K562 (cell line): Measurements from ENCODE around the gene CTBP2. TPM values are rescaled to one million over a fixed set of nuclear protein-coding genes. Genes with fewer than 3 reads are reported as not detected.
A peak's percentile ranks its signal among the peaks of the same experiment; 100 is the strongest.

Experiments
- CBFA2T2 ChIP-seq: fragments of 450-650 bp; conservative IDR thresholded peaks from 2 replicates; pipeline ENCODE4 v1.6.1; 2017; ENCODE audit warnings: mild to moderate bottlenecking
- CC2D1A ChIP-seq: fragments of 450-650 bp; IDR thresholded peaks from 2 replicates; pipeline ENCODE4 v1.6.1; 2017; ENCODE audit warnings: mild to moderate bottlenecking
- CHAMP1 ChIP-seq: fragments of 450-650 bp; IDR thresholded peaks from 2 replicates; pipeline ENCODE4 v1.6.1; 2016; ENCODE audit warnings: mild to moderate bottlenecking
- CXXC5 ChIP-seq: fragments of 250-450 bp; sonication (Bioruptor Pico); IDR thresholded peaks from 2 replicates; pipeline ENCODE4 v1.8.0; 2022; ENCODE audit warnings: inconsistent platforms, mild to moderate bottlenecking, moderate library complexity
- FOXK1 ChIP-seq: sonication (generic); formaldehyde crosslinking; IDR thresholded peaks from 2 replicates; pipeline ENCODE4 v1.8.0; 2022; ENCODE audit warnings: missing genetic modification reagents, mild to moderate bottlenecking, borderline replicate concordance
- HDAC1 ChIP-seq, 2 experiments: fragments of 450-650 bp; IDR thresholded peaks; 2 replicates each; pipeline ENCODE4 v1.6.1; 2016 to 2017; ENCODE audit warnings: inconsistent platforms in 1 of 2, mild to moderate bottlenecking in 1 of 2, moderate library complexity in 1 of 2
- IRF1 ChIP-seq: sonication (generic); formaldehyde crosslinking; IDR thresholded peaks from 2 replicates; pipeline ENCODE4 v1.8.0; 2022; ENCODE audit warnings: missing genetic modification reagents, mild to moderate bottlenecking, borderline replicate concordance
- MAZ ChIP-seq, 2 experiments: fragments of 450-650 bp in 1 of 2; sonication (generic) in 1 of 2; formaldehyde crosslinking; IDR thresholded peaks in 1 of 2; conservative IDR thresholded peaks in 1 of 2; 2 replicates each; pipeline versions ENCODE4 v1.4.0 to v1.5.0; 2020; ENCODE audit warnings: mild to moderate bottlenecking in 1 of 2, missing genetic modification reagents in 1 of 2
- MTA2 ChIP-seq: fragments of 450-650 bp; IDR thresholded peaks from 2 replicates; pipeline ENCODE4 v1.6.1; 2016; ENCODE audit warnings: low read depth
- NCOR1 ChIP-seq: fragments of 450-650 bp; IDR thresholded peaks from 2 replicates; pipeline ENCODE4 v1.6.1; 2016; ENCODE audit warnings: mild to moderate bottlenecking, moderate library complexity
- NFIC ChIP-seq: fragments of 450-650 bp; IDR thresholded peaks from 2 replicates; pipeline ENCODE4 v1.6.1; 2017; ENCODE audit warnings: mild to moderate bottlenecking, inconsistent platforms
- NFYB ChIP-seq: IDR thresholded peaks from 2 replicates; pipeline ENCODE4 v1.6.1; 2011; ENCODE audit warnings: mild to moderate bottlenecking, moderate library complexity; ENCODE audit not compliant: insufficient read length; ENCODE audit errors: extremely low read depth
- NR2F6 ChIP-seq: fragments of 450-650 bp; formaldehyde crosslinking; IDR thresholded peaks from 2 replicates; pipeline ENCODE4 v1.4.0; 2020; ENCODE audit warnings: mild to moderate bottlenecking
- RCOR1 ChIP-seq, 2 experiments: IDR thresholded peaks; 2 replicates each; pipeline ENCODE4 v1.6.1; 2012; ENCODE audit warnings: low read depth in 2 of 2, low read length in 2 of 2, borderline replicate concordance in 1 of 2, improper control_type of control experiment in 1 of 2
- SMARCA4 ChIP-seq: fragments of 450-650 bp; IDR thresholded peaks from 2 replicates; pipeline ENCODE4 v1.6.1; 2016
- SMARCC2 ChIP-seq: fragments of 450-650 bp; IDR thresholded peaks from 2 replicates; pipeline ENCODE4 v1.6.1; 2017; ENCODE audit warnings: antibody characterized with exemption, moderate library complexity, mild to moderate bottlenecking, low read depth
- SMARCE1 ChIP-seq: fragments of 450-650 bp; IDR thresholded peaks from 2 replicates; pipeline ENCODE4 v1.7.1; 2016; ENCODE audit warnings: mild to moderate bottlenecking
- TBL1XR1 ChIP-seq, 2 experiments: IDR thresholded peaks; 2 replicates each; pipeline ENCODE4 v1.6.1; 2012; ENCODE audit warnings: improper control_type of control experiment in 2 of 2, low read length in 2 of 2, mild to moderate bottlenecking in 1 of 2
- TEAD4 ChIP-seq, 2 experiments: sonication (generic) in 1 of 2; formaldehyde crosslinking in 1 of 2; IDR thresholded peaks; 2 replicates each; pipeline versions ENCODE4 v1.6.1 to v1.8.0; 2012 to 2022; ENCODE audit warnings: borderline replicate concordance in 1 of 2, inconsistent platforms in 1 of 2, low read length in 1 of 2, mild to moderate bottlenecking in 1 of 2, missing genetic modification reagents in 1 of 2
- TFAP4 ChIP-seq: sonication (generic); formaldehyde crosslinking; IDR thresholded peaks from 2 replicates; pipeline ENCODE4 v1.8.0; 2022; ENCODE audit warnings: missing genetic modification reagents, mild to moderate bottlenecking, moderate library complexity, borderline replicate concordance
- ZBTB7A ChIP-seq: IDR thresholded peaks from 2 replicates; pipeline ENCODE4 v1.6.1; 2011; ENCODE audit warnings: low read depth, mild to moderate bottlenecking, low read length, moderate library complexity, borderline replicate concordance; ENCODE audit not compliant: control insufficient read depth
- ZBTB9 ChIP-seq: fragments of 450-650 bp; formaldehyde crosslinking; IDR thresholded peaks from 2 replicates; pipeline ENCODE4 v1.4.0; 2020; ENCODE audit warnings: mild to moderate bottlenecking, moderate library complexity
- ZNF174 ChIP-seq: fragments of 250-450 bp; sonication (Bioruptor Pico); IDR thresholded peaks from 2 replicates; pipeline ENCODE4 v1.4.0; 2020; ENCODE audit warnings: mild to moderate bottlenecking
- polyA plus RNA-seq, 8 experiments: library from polyadenylated mRNA; depleted of rRNA in 4 of 8; stranded (reverse) in 5 of 8; unstranded in 3 of 8; fragments of >200 nt; fragmentation: Nextera tagmentation in 2 of 8; fragmentation: Illumina TruSeq in 1 of 8; extraction: Ambion mirVana in 2 of 8; extraction: Trizol in 1 of 8; gene quantifications; 2 replicates each; pipeline versions ENCODE4 v1.2.1 to v1.2.3, GENCODE V29; 2011 to 2014; ENCODE audit warnings: inconsistent platforms in 1 of 8, missing spikeins in 1 of 8
- total RNA-seq, 7 experiments: library from RNA; depleted of rRNA in 6 of 7; stranded (reverse); fragments of >200 nt in 6 of 7; fragmentation: Illumina TruSeq in 2 of 7; extraction: Trizol in 2 of 7; gene quantifications; 2 replicates each; pipeline versions ENCODE4 v1.2.1 to v1.2.3, GENCODE V29; 2011 to 2021; ENCODE audit warnings: low replicate concordance in 1 of 7

Gene CTBP2
- total and polyA plus RNA-seq, 9 of the 15 experiments (the other 6 are each of a cell fraction or from before 2014, with no cell fraction given): 1.3 to 8.8 (median 5.1) TPM

GRCh38 chr10:125049216-125049881 lies 111.0 kb downstream of the CTBP2 start (continued):
- TF ChIP-seq ZBTB7A: peak; percentile 74; the same call in 1 of the 2 replicates
- TF ChIP-seq CC2D1A: peak; percentile 69; the same call in 1 of the 2 replicates
- no peak for TF ChIP-seq IRF1 (CRISPR knock-in tag)
- TF ChIP-seq NFYB: no peak
- TF ChIP-seq NR2F6 (CRISPR knock-in tag): no peak
- peak; percentile 19; the same call in 1 of the 2 replicates for TF ChIP-seq TFAP4 (CRISPR knock-in tag)
- peak; percentile 61; the same call in 1 of the 2 replicates for TF ChIP-seq SMARCC2
- TF ChIP-seq RCOR1 (IDR thresholded peaks at IDR 0.05; ENCODE audit: borderline replicate concordance in 1 of 2, low read depth in 2 of 2, low read length in 2 of 2): peak in 1 of 2 experiments; percentile 60; a peak in 2 of 4 replicates
- TF ChIP-seq HDAC1 (IDR thresholded peaks at IDR 0.05): 0 out of 4 replicates have a peak, but pooled peaks of 1 of the 2 experiments have one; percentile 9
- TF ChIP-seq SMARCA4: peak; percentile 84
- TF ChIP-seq NCOR1: peak; percentile 93
- peak; percentile 94 for TF ChIP-seq CBFA2T2
- peak; percentile 94 for TF ChIP-seq TEAD4 (IDR thresholded peaks at IDR 0.05; ENCODE audit: low read length)
- TF ChIP-seq TEAD4 (CRISPR knock-in tag; IDR thresholded peaks at IDR 0.05; ENCODE audit: borderline replicate concordance): no peak
- TF ChIP-seq CXXC5: peak; percentile 67
- TF ChIP-seq ZBTB9 (CRISPR knock-in tag): peak; percentile 76; the same call in 1 of the 2 replicates
- 0 out of 2 replicates have a peak, but pooled peaks have one; percentile 64 for TF ChIP-seq CHAMP1
- no peak for TF ChIP-seq FOXK1 (CRISPR knock-in tag)
- TF ChIP-seq MTA2: peak; percentile 87
- TF ChIP-seq MAZ (CRISPR knock-in tag; conservative IDR thresholded peaks at IDR 0.05 in 1 of 2, IDR thresholded peaks at IDR 0.05 in 1 of 2): peak; percentile 31 to 38; a peak in 1 of 4 replicates
- TF ChIP-seq SMARCE1: peak; percentile 80
- no peak for TF ChIP-seq ZNF174
- peak; percentile 82 for TF ChIP-seq NFIC
- TF ChIP-seq TBL1XR1 (IDR thresholded peaks at IDR 0.05; ENCODE audit: low read length in 2 of 2): peak in 1 of 2 experiments; percentile 69; a peak in 2 of 4 replicates
